Heart left ventricle (tissue), 13 donors: Measurements from ENCODE around the gene SMIM3.

ENCODE experiments used
- POLR2A ChIP-seq, 2 donors: fragments of 450-650 bp; IDR thresholded peaks; one replicate each; pipeline ENCODE4 v1.6.1; 2017; ENCODE audit warnings: antibody characterized with exemption in 2 of 2, mild to moderate bottlenecking in 2 of 2, moderate library complexity in 2 of 2
- TF ChIP-seq, protein P1 (sequence below), 12 donors: fragments of 200-600 bp; sonication (generic) in 4 of 12; IDR thresholded peaks; one replicate each; pipeline versions ENCODE4 v1.5.0 to v1.8.0; 2018 to 2022; ENCODE audit warnings: antibody characterized with exemption in 12 of 12, mild to moderate bottlenecking in 5 of 12
- donor health status: ischemic (EF 13 %, LVEDD 7.1; RV severe dilation, severe dysfunction).
- donor health status: DM: no; HTN: yes; CAD: no.
- donor health status: DM: no; HTN: no; CAD: no.
- donor health status: ischemic (EF 25% LVEDD 6.9; RV normal size, moderate dysfunction).
- donor health status: ischemic (EF 25% LVEDD 5.7; RV mildly dilated, moderate dysfunction).
- donor health status: ischemic (EF 35%, LVEDD 5.7; RV mildly dilated, moderate dysfunction).
- donor health status: nonischemic (EF 11% LVEDD 7.7; RV severe dilation, severe dysfunction).
- donor health status: DM: yes; HTN: yes; CAD: no.
- donor health status: PGD.
- donor health status: ischemic (EF 29% LVEDD 5.4; RV normal size, mild dysfunction).
- donor health status: nonischemic (EF 23%, LVEDD 6.1; RV moderate dilation, normal function).

- TF ChIP-seq, protein P1, sequence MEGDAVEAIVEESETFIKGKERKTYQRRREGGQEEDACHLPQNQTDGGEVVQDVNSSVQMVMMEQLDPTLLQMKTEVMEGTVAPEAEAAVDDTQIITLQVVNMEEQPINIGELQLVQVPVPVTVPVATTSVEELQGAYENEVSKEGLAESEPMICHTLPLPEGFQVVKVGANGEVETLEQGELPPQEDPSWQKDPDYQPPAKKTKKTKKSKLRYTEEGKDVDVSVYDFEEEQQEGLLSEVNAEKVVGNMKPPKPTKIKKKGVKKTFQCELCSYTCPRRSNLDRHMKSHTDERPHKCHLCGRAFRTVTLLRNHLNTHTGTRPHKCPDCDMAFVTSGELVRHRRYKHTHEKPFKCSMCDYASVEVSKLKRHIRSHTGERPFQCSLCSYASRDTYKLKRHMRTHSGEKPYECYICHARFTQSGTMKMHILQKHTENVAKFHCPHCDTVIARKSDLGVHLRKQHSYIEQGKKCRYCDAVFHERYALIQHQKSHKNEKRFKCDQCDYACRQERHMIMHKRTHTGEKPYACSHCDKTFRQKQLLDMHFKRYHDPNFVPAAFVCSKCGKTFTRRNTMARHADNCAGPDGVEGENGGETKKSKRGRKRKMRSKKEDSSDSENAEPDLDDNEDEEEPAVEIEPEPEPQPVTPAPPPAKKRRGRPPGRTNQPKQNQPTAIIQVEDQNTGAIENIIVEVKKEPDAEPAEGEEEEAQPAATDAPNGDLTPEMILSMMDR (IDR thresholded peaks at IDR 0.05) = no peak
- no peak for TF ChIP-seq POLR2A (IDR thresholded peaks at IDR 0.05)
These were observed 9.1 kb downstream of the SMIM3 start for GRCh38 chr5:150787656-150788055.
